GM12865 (cell line): ENCODE results near the gene DCUN1D2.

Experiments
- DNase-seq: peaks from one replicate; pipeline ENCODE4 v3.0.0; 2010; ENCODE audit warnings: low read depth
- H3K4me3 ChIP-seq: 2 replicates; pipeline ENCODE4 v1.5.1; 2011; ENCODE audit warnings: mild to moderate bottlenecking, low read depth, low read length, control low read depth
- TF ChIP-seq, protein P1 (sequence below): IDR thresholded peaks from 2 replicates; pipeline ENCODE4 v1.5.1; 2011; ENCODE audit warnings: low read length, control low read depth, low read depth, inconsistent platforms; ENCODE audit not compliant: insufficient read depth; ENCODE audit errors: missing control alignments

Gene DCUN1D2

DNA sequence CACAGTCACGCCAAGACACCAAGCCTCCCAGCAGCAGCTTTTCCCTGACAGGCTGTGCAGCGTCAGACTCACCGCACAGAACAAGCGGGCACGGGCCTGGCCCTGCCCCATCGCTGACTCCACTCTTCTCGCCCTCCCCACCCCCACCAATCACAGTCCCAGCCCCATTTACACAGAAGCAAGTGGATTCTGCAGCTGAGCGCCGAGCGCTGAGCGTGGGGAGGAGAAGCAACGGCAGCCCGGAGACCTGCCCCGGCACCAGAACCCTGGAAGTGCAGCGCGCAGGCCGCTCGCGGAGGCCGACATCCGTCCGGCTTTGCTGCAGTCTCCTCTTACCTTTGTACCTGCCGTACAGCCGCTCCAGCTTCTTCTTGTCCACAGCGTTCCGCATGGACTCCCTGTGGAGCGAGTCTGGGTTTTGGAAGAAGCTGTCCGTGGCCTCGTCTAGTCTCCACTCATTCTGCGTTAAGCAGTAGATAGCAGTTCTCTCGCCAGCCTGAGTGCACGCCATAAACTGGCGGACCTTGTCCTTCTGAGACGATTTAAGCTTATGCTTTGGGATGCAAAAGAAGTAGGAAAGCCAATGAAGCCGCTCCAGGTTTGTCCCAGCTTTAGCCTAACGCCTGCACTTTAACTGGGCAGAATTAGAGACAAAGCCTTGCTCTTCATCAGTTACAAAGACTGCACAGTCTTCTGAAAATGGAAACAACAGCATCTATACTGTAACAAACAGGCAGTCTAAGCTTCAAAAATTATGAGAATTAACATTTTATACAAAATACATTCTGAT lies 6.8 kb downstream of the DCUN1D2 start:
- no peak overlapping the region for H3K4me3 ChIP-seq
- DNase-seq = no peak
- TF ChIP-seq, protein P1, sequence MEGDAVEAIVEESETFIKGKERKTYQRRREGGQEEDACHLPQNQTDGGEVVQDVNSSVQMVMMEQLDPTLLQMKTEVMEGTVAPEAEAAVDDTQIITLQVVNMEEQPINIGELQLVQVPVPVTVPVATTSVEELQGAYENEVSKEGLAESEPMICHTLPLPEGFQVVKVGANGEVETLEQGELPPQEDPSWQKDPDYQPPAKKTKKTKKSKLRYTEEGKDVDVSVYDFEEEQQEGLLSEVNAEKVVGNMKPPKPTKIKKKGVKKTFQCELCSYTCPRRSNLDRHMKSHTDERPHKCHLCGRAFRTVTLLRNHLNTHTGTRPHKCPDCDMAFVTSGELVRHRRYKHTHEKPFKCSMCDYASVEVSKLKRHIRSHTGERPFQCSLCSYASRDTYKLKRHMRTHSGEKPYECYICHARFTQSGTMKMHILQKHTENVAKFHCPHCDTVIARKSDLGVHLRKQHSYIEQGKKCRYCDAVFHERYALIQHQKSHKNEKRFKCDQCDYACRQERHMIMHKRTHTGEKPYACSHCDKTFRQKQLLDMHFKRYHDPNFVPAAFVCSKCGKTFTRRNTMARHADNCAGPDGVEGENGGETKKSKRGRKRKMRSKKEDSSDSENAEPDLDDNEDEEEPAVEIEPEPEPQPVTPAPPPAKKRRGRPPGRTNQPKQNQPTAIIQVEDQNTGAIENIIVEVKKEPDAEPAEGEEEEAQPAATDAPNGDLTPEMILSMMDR = no peak

DNA sequence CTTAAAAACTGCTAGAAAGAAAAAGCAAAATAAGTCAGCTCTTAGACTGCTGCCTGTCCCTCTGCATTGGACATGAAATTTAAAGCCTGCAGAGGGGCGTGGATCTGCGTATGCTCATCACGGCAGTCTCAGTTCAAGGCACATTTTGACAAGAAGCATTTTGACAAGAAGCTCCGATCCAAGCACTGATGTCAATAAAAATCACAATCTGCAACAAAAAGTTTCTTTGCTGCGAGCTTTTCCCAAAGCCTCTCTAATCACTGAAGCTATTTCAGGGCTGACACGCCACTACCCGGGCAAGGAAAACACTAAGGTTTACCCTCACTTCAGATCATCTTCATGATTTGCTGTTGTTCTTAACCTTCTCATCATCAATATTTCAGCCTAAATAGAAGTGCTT lies 7.4 kb downstream of the DCUN1D2 start:
- H3K4me3 ChIP-seq = no peak overlapping the region
- TF ChIP-seq, protein P1 = no peak
- DNase-seq = no peak

DNA sequence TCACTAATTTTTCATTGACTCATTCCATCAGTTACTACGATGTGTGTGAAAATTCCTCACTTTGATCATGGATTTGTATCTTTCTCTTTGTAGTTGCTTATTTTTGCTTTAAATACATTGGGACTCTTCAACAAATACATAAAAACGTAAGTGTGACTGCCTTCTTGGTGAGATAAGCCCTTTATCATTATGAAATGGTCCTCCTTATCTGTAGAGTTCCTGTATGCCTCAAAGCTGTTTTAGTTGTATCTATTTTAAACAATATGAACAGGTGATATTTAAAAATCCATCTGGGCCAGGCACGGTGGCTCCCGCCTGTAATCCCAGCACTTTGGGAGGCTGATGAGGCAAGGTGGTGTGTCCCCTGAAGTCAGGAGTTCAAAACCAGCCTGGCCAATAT lies 11.3 kb downstream of the DCUN1D2 start:
- TF ChIP-seq, protein P1 = no peak
- H3K4me3 ChIP-seq = no peak overlapping the region
- no peak for DNase-seq

DNA sequence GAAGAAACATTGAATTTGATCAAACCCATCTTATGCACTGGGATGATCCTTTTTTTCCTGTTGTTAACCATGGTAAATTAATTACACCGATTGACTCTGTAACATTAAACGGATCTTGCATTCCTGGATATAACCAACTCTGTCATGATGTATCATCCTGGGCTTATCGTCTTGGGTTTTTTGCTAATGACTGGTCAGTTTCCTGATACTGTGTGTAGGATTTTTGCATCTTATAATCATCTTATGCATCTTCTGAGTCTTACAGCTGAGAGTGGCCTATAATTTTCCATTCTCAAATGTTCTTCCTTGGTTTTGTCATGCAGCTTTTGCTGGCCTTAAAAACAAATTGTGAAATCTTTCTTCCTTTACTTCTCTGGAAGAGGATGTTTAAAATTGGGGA lies 12.8 kb downstream of the DCUN1D2 start:
- no peak for DNase-seq
- H3K4me3 ChIP-seq = no peak overlapping the region
- TF ChIP-seq, protein P1 = no peak

DNA sequence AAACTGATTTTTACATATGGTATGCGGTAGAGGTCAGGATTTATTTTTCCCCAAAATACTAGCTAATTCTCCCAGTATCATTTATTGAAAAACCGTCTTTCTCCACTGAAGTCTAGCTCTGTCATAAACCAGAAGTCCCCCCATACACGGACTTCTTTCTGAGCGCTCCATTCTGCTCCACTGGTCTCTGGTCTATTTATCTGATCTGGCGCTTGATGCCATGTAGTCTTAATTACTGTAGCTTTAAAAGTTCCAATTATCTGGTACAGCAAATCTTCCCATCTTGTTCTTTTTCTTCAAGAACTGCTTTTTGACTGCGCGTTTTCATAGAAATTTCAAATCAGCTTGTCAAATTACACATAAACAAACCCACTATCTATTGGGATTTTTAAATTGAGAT lies 13.7 kb downstream of the DCUN1D2 start:
- no peak for DNase-seq
- TF ChIP-seq, protein P1 = no peak
- H3K4me3 ChIP-seq = no peak overlapping the region

DNA sequence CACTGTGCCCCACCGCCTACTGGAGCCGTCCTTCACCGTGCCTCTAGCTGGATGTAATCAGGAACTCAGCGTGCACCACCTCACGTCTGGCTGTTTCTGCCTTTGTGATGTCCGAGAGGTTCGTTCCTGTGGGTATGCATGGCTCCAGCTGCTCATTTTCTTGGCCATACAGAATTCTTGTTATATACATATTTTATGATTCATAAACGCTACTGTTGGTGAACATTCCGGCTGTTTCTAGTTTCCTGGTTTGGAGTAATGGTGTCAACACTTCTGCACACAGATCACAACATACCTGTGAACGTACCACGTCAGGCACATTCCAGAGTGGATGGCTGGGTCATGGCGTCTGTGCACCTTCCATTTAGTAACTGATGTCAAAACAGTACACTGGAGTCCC lies 14.6 kb downstream of the DCUN1D2 start:
- H3K4me3 ChIP-seq = no peak overlapping the region
- DNase-seq = no peak
- TF ChIP-seq, protein P1 = no peak

DNA sequence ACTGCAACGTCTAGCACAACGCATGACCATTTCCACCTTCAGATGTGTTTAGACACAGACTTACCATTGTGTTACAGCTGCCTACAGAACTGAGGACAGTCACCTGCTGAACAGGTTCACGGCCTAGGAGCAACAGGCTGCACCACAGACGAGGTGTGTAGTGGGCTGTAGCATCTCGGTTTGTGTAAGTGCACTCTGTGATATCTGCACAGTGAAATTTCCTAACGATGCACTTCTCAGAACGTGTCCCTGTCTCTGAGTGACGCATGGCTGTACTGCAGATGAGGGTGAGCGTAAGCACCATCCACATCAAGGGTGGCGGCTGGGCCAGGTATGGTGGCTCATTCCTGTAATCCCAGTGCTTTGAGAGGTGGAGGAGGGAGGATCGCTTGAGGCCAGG lies 15.2 kb downstream of the DCUN1D2 start:
- H3K4me3 ChIP-seq = no peak overlapping the region
- no peak for DNase-seq
- TF ChIP-seq, protein P1 = no peak
